Mesothelial cell of epicardium (in vitro differentiated cells): Measurements from ENCODE around the gene IL31RA. TPM values are rescaled to one million over a fixed set of nuclear protein-coding genes. Genes with fewer than 3 reads are reported as not detected.

ENCODE experiments used
- DNase-seq, 2 experiments: peaks; one replicate each; pipeline ENCODE4 v3.0.0; 2021; ENCODE audit warnings: low spot score in 2 of 2; ENCODE audit not compliant: unreplicated experiment in 2 of 2
- H3K27ac Mint-ChIP-seq: 2 replicates; pipeline ENCODE4 v1.8.0; 2021; ENCODE audit warnings: mixed read lengths
- H3K27me3 Mint-ChIP-seq: 2 replicates; pipeline ENCODE4 v1.8.0; 2021; ENCODE audit warnings: low read depth, mixed read lengths
- H3K36me3 Mint-ChIP-seq: 2 replicates; pipeline ENCODE4 v1.8.0; 2021; ENCODE audit warnings: mixed read lengths
- H3K4me1 Mint-ChIP-seq: 2 replicates; pipeline ENCODE4 v1.8.0; 2021; ENCODE audit warnings: mixed read lengths
- H3K4me3 Mint-ChIP-seq: 2 replicates; pipeline ENCODE4 v1.8.0; 2021; ENCODE audit warnings: mild to moderate bottlenecking, moderate library complexity, mixed read lengths
- H3K9me3 Mint-ChIP-seq: 2 replicates; pipeline ENCODE4 v1.8.0; 2021; ENCODE audit warnings: mixed read lengths
- total RNA-seq: library from RNA; stranded (reverse); gene quantifications from 3 replicates; pipeline ENCODE4 v1.2.1, GENCODE V29; 2021
- TF ChIP-seq, protein P1 (sequence below): fragments of 200-600 bp; sonication (generic); IDR thresholded peaks from one replicate; pipeline ENCODE4 v1.5.0; 2021; ENCODE audit warnings: antibody characterized with exemption; ENCODE audit not compliant: unreplicated experiment

Gene IL31RA
- total RNA-seq, 1 donor from 2014 or later = not detected

DNA sequence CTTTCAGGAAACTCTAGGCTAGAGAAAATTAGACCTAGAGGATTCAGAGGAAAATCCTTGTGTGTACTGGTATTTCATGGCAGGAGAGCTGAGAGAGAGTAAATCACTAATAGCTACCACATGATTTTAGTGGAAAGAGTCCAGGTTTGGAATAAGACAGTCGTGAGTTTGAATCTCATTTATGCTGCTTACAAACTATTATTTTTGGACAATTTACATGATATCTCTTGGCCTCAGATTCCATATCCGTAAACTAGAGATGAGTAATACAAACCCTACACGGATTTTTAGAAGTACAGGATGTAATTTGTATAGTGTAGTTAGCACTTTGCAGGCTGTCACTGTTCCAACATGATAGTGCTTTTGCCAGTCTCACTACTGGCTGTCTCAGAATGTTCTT, 2.7 kb downstream of the IL31RA start:
- Mint-ChIP-seq H3K36me3 (no peaks in the 10 kb centered on the region), H3K9me3 (no peaks in the 10 kb centered on the region), H3K4me1 (peaks cover 9% of the 10 kb centered on the region), H3K27ac (peak overlapping the region; percentile 65), H3K27me3 (no peaks in the 10 kb centered on the region), H3K4me3 (no peak overlapping the region)
- no peak for DNase-seq
- TF ChIP-seq, protein P1, sequence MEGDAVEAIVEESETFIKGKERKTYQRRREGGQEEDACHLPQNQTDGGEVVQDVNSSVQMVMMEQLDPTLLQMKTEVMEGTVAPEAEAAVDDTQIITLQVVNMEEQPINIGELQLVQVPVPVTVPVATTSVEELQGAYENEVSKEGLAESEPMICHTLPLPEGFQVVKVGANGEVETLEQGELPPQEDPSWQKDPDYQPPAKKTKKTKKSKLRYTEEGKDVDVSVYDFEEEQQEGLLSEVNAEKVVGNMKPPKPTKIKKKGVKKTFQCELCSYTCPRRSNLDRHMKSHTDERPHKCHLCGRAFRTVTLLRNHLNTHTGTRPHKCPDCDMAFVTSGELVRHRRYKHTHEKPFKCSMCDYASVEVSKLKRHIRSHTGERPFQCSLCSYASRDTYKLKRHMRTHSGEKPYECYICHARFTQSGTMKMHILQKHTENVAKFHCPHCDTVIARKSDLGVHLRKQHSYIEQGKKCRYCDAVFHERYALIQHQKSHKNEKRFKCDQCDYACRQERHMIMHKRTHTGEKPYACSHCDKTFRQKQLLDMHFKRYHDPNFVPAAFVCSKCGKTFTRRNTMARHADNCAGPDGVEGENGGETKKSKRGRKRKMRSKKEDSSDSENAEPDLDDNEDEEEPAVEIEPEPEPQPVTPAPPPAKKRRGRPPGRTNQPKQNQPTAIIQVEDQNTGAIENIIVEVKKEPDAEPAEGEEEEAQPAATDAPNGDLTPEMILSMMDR = no peak

DNA sequence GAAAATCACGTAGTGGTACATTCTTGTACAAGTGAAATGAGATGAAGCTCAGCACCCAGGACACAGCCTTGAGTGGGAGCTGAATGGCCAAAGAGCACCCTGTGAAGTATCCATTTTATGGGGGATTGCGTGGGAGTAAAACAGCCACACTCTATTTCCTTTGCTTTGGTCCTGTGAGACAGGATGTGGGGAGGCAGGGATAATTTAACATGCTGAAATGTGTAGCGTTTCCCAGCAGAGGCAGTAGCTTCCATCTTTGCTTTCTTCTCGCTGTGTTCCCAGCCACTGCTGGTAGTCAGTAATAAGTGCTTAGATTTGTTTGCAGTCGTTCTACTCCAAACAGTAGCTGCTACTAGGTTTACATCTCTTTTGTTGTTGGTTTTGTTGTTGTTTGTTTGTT, 4.4 kb downstream of the IL31RA start:
- no peak for DNase-seq
- H3K36me3 Mint-ChIP-seq = no peaks in the 10 kb centered on the region
- H3K27ac Mint-ChIP-seq = no peak overlapping the region
- H3K27me3 Mint-ChIP-seq = no peaks in the 10 kb centered on the region
- H3K4me3 Mint-ChIP-seq = no peak overlapping the region
- H3K4me1 Mint-ChIP-seq = peaks cover 9% of the 10 kb centered on the region
- peaks cover 2% of the 10 kb centered on the region for H3K9me3 Mint-ChIP-seq
- TF ChIP-seq, protein P1 = no peak

DNA sequence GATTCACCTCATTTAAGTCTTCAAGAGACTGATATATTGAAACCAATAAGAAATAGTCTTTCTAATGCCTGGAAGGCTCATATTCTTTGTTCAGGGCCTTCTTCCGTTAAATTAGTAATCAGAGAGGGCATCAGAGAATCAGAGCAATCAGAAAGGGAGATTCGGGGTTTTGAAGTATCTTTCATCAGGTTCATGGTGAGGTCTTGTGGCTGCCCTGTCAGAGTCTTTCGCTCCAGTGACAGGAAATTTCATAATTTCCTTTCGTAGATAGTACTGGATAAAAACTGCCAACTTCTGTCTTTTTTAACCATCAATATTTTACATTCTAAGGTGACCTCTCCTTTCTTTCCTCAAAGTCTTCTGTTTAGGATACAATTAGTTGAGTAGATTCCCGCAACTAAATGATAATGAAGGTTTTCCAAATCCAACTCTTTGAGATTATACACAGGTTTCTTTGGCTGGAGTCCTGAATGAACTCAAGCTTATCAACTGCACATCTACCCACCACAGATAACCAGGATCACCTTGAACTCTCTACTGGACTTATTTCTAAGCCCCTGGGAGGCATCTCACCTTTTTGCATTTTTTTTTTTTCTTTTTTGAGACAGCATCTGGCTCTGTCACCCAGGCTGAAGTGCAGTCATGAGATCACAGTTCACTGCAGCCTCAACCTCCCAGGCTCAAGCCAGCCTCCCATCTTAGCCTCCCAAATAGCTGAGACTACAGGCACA, 5.5 kb downstream of the IL31RA start:
- H3K4me1 Mint-ChIP-seq = peaks cover 9% of the 10 kb centered on the region
- TF ChIP-seq, protein P1 = no peak
- peaks cover 8% of the 10 kb centered on the region for H3K9me3 Mint-ChIP-seq
- no peak for DNase-seq
- H3K36me3 Mint-ChIP-seq = peaks cover 2% of the 10 kb centered on the region
- H3K27me3 Mint-ChIP-seq = no peaks in the 10 kb centered on the region
- no peak overlapping the region for H3K4me3 Mint-ChIP-seq
- no peak overlapping the region for H3K27ac Mint-ChIP-seq

DNA sequence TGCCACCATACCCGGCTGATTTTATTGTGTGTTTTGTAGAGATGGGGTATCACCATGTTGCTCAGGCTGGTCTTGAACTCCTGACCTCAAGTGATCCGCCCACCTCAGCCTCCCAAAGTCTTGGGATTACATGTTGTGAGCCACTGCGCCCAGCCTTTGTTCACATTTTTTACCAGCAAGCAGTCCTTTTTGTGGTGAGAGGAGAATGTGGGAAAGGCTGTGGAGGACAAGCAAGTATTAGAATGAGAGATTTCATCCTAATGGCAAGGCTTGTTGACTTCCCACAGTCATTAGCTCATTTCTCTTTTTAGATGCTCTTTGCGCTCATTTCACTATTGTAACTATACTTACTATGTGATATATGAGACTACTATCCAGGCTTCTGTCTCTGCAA, 6.1 kb downstream of the IL31RA start:
- TF ChIP-seq, protein P1 = no peak
- no peaks in the 10 kb centered on the region for H3K27me3 Mint-ChIP-seq

DNA sequence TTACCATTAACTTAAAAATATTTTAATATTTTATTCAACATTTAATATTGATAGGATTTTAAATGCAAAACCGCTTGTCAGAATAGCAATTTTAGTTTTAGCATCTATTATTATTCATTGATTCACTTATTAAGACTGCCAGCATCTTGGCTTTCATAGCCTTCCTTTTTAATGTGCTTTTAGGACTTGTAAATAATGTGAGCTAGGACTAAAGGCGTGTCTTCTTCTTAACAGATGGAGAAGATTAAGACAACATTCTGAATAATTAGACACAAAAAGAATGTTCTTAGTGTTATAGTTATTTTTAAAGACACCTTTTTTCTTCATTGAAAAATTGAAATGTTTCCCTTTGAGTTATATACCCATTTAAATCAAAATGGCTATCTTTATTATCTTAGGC, 6.9 kb downstream of the IL31RA start:
- H3K4me3 Mint-ChIP-seq = no peak overlapping the region

More for the DNA sequence above, 6.1 kb downstream of the IL31RA start:
- Mint-ChIP-seq H3K4me1 (peaks cover 9% of the 10 kb centered on the region), H3K36me3 (peaks cover 2% of the 10 kb centered on the region), H3K4me3 (no peak overlapping the region), H3K9me3 (peaks cover 10% of the 10 kb centered on the region), H3K27ac (no peak overlapping the region)
- no peak for DNase-seq

More for the DNA sequence above, 6.9 kb downstream of the IL31RA start:
- H3K36me3 Mint-ChIP-seq = peaks cover 2% of the 10 kb centered on the region
- TF ChIP-seq, protein P1 = no peak
- peaks cover 7% of the 10 kb centered on the region for H3K4me1 Mint-ChIP-seq
- H3K27me3 Mint-ChIP-seq = no peaks in the 10 kb centered on the region
- no peak overlapping the region for H3K27ac Mint-ChIP-seq
- H3K9me3 Mint-ChIP-seq = peaks cover 10% of the 10 kb centered on the region
- no peak for DNase-seq
